Brain microvascular endothelial cell (primary cell): Measurements from ENCODE around the gene CSMD2.

Experiments used
- DNase-seq: peaks from one replicate; pipeline ENCODE4 v3.0.0-alpha.2; 2020
- H3K27ac ChIP-seq: fragments of 250-450 bp; sonication (Bioruptor Pico); 2 replicates; pipeline ENCODE4 v1.5.1; 2020; ENCODE audit warnings: mild to moderate bottlenecking, moderate library complexity
- H3K27me3 ChIP-seq: fragments of 250-450 bp; sonication (Bioruptor Pico); replicated peaks from 2 replicates; pipeline ENCODE4 v1.5.1; 2020; ENCODE audit warnings: mild to moderate bottlenecking
- H3K36me3 ChIP-seq: fragments of 250-450 bp; sonication (Bioruptor Pico); replicated peaks from 2 replicates; pipeline ENCODE4 v1.5.1; 2020; ENCODE audit warnings: mild to moderate bottlenecking
- H3K4me3 ChIP-seq: 2 replicates; pipeline ENCODE4 v1.5.1; 2011; ENCODE audit warnings: low read depth, mild to moderate bottlenecking, control low read depth, low read length, moderate library complexity
- CTCF ChIP-seq: IDR thresholded peaks from 2 replicates; pipeline ENCODE4 v1.5.1; 2011; ENCODE audit warnings: low read depth, mild to moderate bottlenecking, moderate library complexity, low read length, control low read depth, inconsistent platforms; ENCODE audit errors: missing control alignments
- in situ Hi-C: cut with HindIII; loops from 2 replicates; pipeline ENCODE4 v1.10.0; 2017; ENCODE audit warnings: low sequenced_read_pairs, low pct_ligation_motif_present

Gene CSMD2

GRCh38 chr1:33602271-33602670 is 562.8 kb downstream of the CSMD2 start:
- in situ Hi-C loops, result no loop called here

GRCh38 chr1:33601751-33602150 is 563.3 kb downstream of the CSMD2 start:
- H3K27me3 ChIP-seq, result no peaks in the 10 kb centered on the region
- DNase-seq, result no peak
- H3K4me3 ChIP-seq, result no peak overlapping the region
- no peak overlapping the region for H3K27ac ChIP-seq
- no peak for TF ChIP-seq CTCF
- in situ Hi-C loops, result no loop called here
- no peaks in the 10 kb centered on the region for H3K36me3 ChIP-seq

More at GRCh38 chr1:33602271-33602670, 562.8 kb downstream of the CSMD2 start:
- no peak for TF ChIP-seq CTCF
- Histone ChIP-seq H3K27ac (no peak overlapping the region), H3K4me3 (no peak overlapping the region), H3K27me3 (no peaks in the 10 kb centered on the region), H3K36me3 (no peaks in the 10 kb centered on the region)
- DNase-seq, result no peak

- TF ChIP-seq CTCF, result no peak
- in situ Hi-C loops, result no loop called here
- no peak for DNase-seq
- Histone ChIP-seq H3K27ac (no peak overlapping the region), H3K4me3 (no peak overlapping the region), H3K36me3 (no peaks in the 10 kb centered on the region), H3K27me3 (no peaks in the 10 kb centered on the region)
Observed at GRCh38 chr1:33599516-33600115, 565.4 kb downstream of the CSMD2 start.

- TF ChIP-seq CTCF, result no peak
- no peak overlapping the region for H3K27ac ChIP-seq
- no peaks in the 10 kb centered on the region for H3K36me3 ChIP-seq
- H3K27me3 ChIP-seq, result no peaks in the 10 kb centered on the region
- DNase-seq, result no peak
- H3K4me3 ChIP-seq, result no peak overlapping the region
- in situ Hi-C loops, result no loop called here
Observed at GRCh38 chr1:33588726-33589125, 576.3 kb downstream of the CSMD2 start.

- DNase-seq, result no peak
- in situ Hi-C loops, result no loop called here
- TF ChIP-seq CTCF, result no peak
- Histone ChIP-seq H3K27me3 (no peaks in the 10 kb centered on the region), H3K27ac (no peak overlapping the region), H3K4me3 (no peak overlapping the region), H3K36me3 (no peaks in the 10 kb centered on the region)
Observed at GRCh38 chr1:33586795-33587194, 578.2 kb downstream of the CSMD2 start.

- no peak for TF ChIP-seq CTCF
- no peak overlapping the region for H3K4me3 ChIP-seq
- no peaks in the 10 kb centered on the region for H3K36me3 ChIP-seq
- H3K27me3 ChIP-seq, result no peaks in the 10 kb centered on the region
- H3K27ac ChIP-seq, result no peak overlapping the region
- in situ Hi-C loops, result no loop called here
- peak; percentile 55 for DNase-seq
Observed at GRCh38 chr1:33586106-33586505, 578.9 kb downstream of the CSMD2 start.
